ENCODE results near the gene ALDH6A1.

Gene ALDH6A1

DNA sequence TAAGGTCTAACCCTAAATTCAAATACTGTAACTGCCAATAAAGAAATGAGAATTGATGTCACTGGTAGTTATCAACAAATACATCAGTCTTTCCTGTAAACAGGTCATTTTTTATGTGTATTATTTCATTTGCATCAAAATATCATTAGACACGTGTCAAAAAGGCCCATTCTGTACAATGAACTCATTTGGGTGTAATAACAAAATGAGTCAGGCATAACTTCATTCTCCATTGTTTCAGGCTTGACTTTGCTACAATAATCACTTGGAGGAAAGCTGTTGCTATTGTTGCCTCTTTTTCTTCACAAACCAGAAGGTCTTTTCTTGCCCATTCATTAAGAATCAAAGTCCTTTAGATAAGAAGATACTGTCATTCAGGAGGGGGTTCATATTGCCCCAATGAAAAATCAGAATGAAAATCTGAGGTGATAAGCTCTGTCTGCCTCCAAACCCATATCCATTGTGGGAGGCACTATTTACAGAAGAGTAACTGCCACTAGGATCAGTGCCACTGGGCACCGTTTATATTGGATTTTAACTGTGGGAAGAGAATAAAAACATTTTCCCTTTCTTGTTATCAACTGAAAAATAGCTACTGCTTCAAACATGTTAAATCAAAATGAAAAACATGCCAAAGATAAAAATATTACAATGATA is 75.3 kb downstream of the ALDH6A1 start:
- H3K9me2 ChIP-seq (replicated peaks; ENCODE audit: insufficient read depth, low read length): no peaks in the 10 kb centered on the region
- TF ChIP-seq EZH2phosphoT487 (conservative IDR thresholded peaks at IDR 0.05; ENCODE audit: low read length): no peak
- TF ChIP-seq, protein P1, sequence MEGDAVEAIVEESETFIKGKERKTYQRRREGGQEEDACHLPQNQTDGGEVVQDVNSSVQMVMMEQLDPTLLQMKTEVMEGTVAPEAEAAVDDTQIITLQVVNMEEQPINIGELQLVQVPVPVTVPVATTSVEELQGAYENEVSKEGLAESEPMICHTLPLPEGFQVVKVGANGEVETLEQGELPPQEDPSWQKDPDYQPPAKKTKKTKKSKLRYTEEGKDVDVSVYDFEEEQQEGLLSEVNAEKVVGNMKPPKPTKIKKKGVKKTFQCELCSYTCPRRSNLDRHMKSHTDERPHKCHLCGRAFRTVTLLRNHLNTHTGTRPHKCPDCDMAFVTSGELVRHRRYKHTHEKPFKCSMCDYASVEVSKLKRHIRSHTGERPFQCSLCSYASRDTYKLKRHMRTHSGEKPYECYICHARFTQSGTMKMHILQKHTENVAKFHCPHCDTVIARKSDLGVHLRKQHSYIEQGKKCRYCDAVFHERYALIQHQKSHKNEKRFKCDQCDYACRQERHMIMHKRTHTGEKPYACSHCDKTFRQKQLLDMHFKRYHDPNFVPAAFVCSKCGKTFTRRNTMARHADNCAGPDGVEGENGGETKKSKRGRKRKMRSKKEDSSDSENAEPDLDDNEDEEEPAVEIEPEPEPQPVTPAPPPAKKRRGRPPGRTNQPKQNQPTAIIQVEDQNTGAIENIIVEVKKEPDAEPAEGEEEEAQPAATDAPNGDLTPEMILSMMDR (IDR thresholded peaks at IDR 0.05; ENCODE audit: insufficient read depth, low read length, poor library complexity, severe bottlenecking): no peak
- no peaks in the 10 kb centered on the region for H3F3A ChIP-seq (ENCODE audit: insufficient read depth)
- H3K27ac ChIP-seq (ENCODE audit: low read depth, low read length): no peak overlapping the region
- no peak overlapping the region for H3K9ac ChIP-seq (ENCODE audit: low read length)
- no peak overlapping the region for H3K4me3 ChIP-seq (ENCODE audit: insufficient read depth, low read length, poor library complexity, severe bottlenecking)
- no peak overlapping the region for H3K4me2 ChIP-seq (ENCODE audit: low read depth, low read length, poor library complexity, severe bottlenecking)
- no peaks in the 10 kb centered on the region for H3K79me2 ChIP-seq (ENCODE audit: insufficient read depth, low read length)
- H4K20me1 ChIP-seq (ENCODE audit: low read depth, low read length): no peaks in the 10 kb centered on the region
- no peaks in the 10 kb centered on the region for H3K9me3 ChIP-seq (ENCODE audit: insufficient read depth, low read length)
- H2AFZ ChIP-seq (ENCODE audit: low read depth, low read length, severe bottlenecking): no peak overlapping the region
- H3K27me3 ChIP-seq (ENCODE audit: low read length): no peaks in the 10 kb centered on the region
- H3K36me3 ChIP-seq (ENCODE audit: low read length): peaks cover 7% of the 10 kb centered on the region; the same call in 1 of the 2 replicates
